ENCODE results near the gene RASGRF1. TPM values are rescaled to one million over a fixed set of nuclear protein-coding genes. Genes with fewer than 3 reads are reported as not detected.
"Not testable (repeated sequence)": the region's sequence is repeated elsewhere in the genome, so short reads cannot be mapped to it uniquely, and the experiment has no call there.

Gene RASGRF1
- total RNA-seq, 6 experiments from 2014 or later, result 0.09 to 0.31 (median 0.18) TPM

- no peak overlapping the region for H3K4me3 Mint-ChIP-seq
- H3K4me1 Mint-ChIP-seq (ENCODE audit: low read depth), result no peaks in the 10 kb centered on the region
- H3K27me3 Mint-ChIP-seq (ENCODE audit: insufficient read depth), result peaks cover 16% of the 10 kb centered on the region
- no peaks in the 10 kb centered on the region for H3K36me3 Mint-ChIP-seq (ENCODE audit: low read depth)
- H3K9me3 Mint-ChIP-seq, result no peaks in the 10 kb centered on the region
- no peak for TF ChIP-seq CTCF (IDR thresholded peaks at IDR 0.05)
- DNase-seq, result no peak
- no peak overlapping the region for H3K27ac Mint-ChIP-seq
Observed at GRCh38 chr15:79025802-79026201, 64.8 kb downstream of the RASGRF1 start.

GRCh38 chr15:79025201-79025600, 65.4 kb downstream of the RASGRF1 start:
- H3K9me3 Mint-ChIP-seq, result no peaks in the 10 kb centered on the region
- H3K4me1 Mint-ChIP-seq (ENCODE audit: low read depth), result no peaks in the 10 kb centered on the region
- no peak overlapping the region for H3K4me3 Mint-ChIP-seq
- no peak overlapping the region for H3K27ac Mint-ChIP-seq
- no peak; the same call in 1 of the 2 replicates for TF ChIP-seq CTCF (IDR thresholded peaks at IDR 0.05)
- H3K27me3 Mint-ChIP-seq (ENCODE audit: insufficient read depth), result peaks cover 20% of the 10 kb centered on the region
- no peak for DNase-seq
- no peaks in the 10 kb centered on the region for H3K36me3 Mint-ChIP-seq (ENCODE audit: low read depth)

GRCh38 chr15:79024493-79024892, 66.1 kb downstream of the RASGRF1 start:
- H3K4me3 Mint-ChIP-seq; H3K4me1 Mint-ChIP-seq (ENCODE audit: low read depth); H3K9me3 Mint-ChIP-seq; H3K27ac Mint-ChIP-seq; DNase-seq; H3K36me3 Mint-ChIP-seq (ENCODE audit: low read depth): not testable (repeated sequence)
- H3K27me3 Mint-ChIP-seq (ENCODE audit: insufficient read depth), result peaks cover 25% of the 10 kb centered on the region

GRCh38 chr15:79023918-79024317, 66.7 kb downstream of the RASGRF1 start:
- no peak for TF ChIP-seq CTCF (IDR thresholded peaks at IDR 0.05)

GRCh38 chr15:79023546-79023890, 67.1 kb downstream of the RASGRF1 start:
- Mint-ChIP-seq H3K9me3 (no peaks in the 10 kb centered on the region), H3K27me3 (ENCODE audit: insufficient read depth) (peaks cover 25% of the 10 kb centered on the region), H3K27ac (no peak overlapping the region), H3K4me1 (ENCODE audit: low read depth) (no peaks in the 10 kb centered on the region), H3K4me3 (no peak overlapping the region), H3K36me3 (ENCODE audit: low read depth) (no peaks in the 10 kb centered on the region)
- TF ChIP-seq CTCF (IDR thresholded peaks at IDR 0.05), result no peak
- DNase-seq, result no peak

More at GRCh38 chr15:79023918-79024317, 66.7 kb downstream of the RASGRF1 start:
- Mint-ChIP-seq H3K4me3 (no peak overlapping the region), H3K27ac (no peak overlapping the region), H3K36me3 (ENCODE audit: low read depth) (no peaks in the 10 kb centered on the region), H3K4me1 (ENCODE audit: low read depth) (no peaks in the 10 kb centered on the region), H3K27me3 (ENCODE audit: insufficient read depth) (peaks cover 25% of the 10 kb centered on the region), H3K9me3 (no peaks in the 10 kb centered on the region)
- DNase-seq, result no peak

- no peak for DNase-seq
- no peak for TF ChIP-seq CTCF (IDR thresholded peaks at IDR 0.05)
Observed at GRCh38 chr15:79018960-79019359, 71.6 kb downstream of the RASGRF1 start.

More at GRCh38 chr15:79018960-79019359, 71.6 kb downstream of the RASGRF1 start:
- no peak overlapping the region for H3K27ac Mint-ChIP-seq
- H3K36me3 Mint-ChIP-seq (ENCODE audit: low read depth), result no peaks in the 10 kb centered on the region
- H3K4me1 Mint-ChIP-seq (ENCODE audit: low read depth), result no peaks in the 10 kb centered on the region
- H3K27me3 Mint-ChIP-seq (ENCODE audit: insufficient read depth), result peaks cover 25% of the 10 kb centered on the region
- H3K4me3 Mint-ChIP-seq, result no peak overlapping the region
- no peaks in the 10 kb centered on the region for H3K9me3 Mint-ChIP-seq

All from HFFc6 (cell line).